HL-60/S4 treated with phorbol 12-myristate 13-acetate at 8.2 ng/mL for 4 days and 3 days (cell line): Measurements from ENCODE around the gene TBCE.
"Not testable (repeated sequence)": the region's sequence is repeated elsewhere in the genome, so short reads cannot be mapped to it uniquely, and the experiment has no call there.

Experiments used
- in situ Hi-C: fragments of 300-500 bp; cut with MboI; formaldehyde crosslinking; loops from 2 replicates; pipeline ENCODE4 v1.15.0; 2022; ENCODE audit warnings: low sequenced_read_pairs

Gene TBCE

GRCh38 chr1:235351898-235352297 is 15.3 kb upstream of the TBCE start:
- in situ Hi-C loops, result no loop called here

GRCh38 chr1:235357485-235358373 is 9.5 kb upstream of the TBCE start:
- in situ Hi-C loops, result no loop called here

GRCh38 chr1:235358899-235359298 is 8.3 kb upstream of the TBCE start:
- in situ Hi-C loops, result no loop called here

GRCh38 chr1:235364189-235364588 is 3.0 kb upstream of the TBCE start:
- in situ Hi-C loops, result not testable (repeated sequence)

DNA sequence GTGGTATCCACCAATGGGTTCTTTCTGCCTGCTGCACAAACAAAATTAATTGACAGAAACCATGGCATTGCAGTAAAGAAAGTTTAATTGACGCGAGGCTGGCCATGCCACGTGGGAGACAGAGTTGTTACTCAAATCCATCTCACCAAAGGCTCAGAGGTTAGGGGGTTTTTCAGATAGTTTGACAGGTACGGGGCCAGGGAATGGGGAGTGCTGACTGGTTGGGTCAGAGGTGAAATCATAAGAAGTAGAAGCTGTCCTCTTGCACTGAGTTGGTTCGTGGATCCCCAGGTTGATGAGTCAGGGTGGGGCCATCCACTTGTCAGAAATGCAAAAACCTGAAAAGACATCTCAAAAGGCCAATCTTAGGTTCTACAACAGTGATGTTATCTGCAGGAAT is 941 bp upstream of the TBCE start:
- in situ Hi-C loops, result no loop called here

- in situ Hi-C loops, result no loop called here
These were observed 1.2 kb downstream of the TBCE start for GRCh38 chr1:235368428-235368827.

DNA sequence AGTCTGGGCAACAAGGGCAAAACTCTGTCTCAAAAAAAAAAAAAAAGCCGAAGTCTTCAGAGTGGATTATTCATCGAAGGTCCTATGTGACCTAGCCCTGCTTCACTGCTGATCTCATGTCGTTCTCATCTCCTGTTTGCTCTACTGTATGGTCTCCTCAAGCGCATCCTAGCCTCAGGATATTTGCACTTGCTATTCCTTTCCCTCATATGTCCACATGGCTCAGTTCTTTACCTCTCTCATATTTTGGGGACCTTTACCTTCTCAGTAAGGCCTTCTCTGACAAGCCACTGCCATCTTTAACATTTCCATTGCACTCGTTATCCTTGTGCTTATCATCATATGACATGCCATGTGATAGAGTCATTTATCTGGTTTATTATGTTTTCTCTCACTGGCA is 2.6 kb downstream of the TBCE start:
- in situ Hi-C loops, result no loop called here

- in situ Hi-C loops, result no loop called here
These were observed 8.8 kb downstream of the TBCE start for GRCh38 chr1:235375919-235376605.

DNA sequence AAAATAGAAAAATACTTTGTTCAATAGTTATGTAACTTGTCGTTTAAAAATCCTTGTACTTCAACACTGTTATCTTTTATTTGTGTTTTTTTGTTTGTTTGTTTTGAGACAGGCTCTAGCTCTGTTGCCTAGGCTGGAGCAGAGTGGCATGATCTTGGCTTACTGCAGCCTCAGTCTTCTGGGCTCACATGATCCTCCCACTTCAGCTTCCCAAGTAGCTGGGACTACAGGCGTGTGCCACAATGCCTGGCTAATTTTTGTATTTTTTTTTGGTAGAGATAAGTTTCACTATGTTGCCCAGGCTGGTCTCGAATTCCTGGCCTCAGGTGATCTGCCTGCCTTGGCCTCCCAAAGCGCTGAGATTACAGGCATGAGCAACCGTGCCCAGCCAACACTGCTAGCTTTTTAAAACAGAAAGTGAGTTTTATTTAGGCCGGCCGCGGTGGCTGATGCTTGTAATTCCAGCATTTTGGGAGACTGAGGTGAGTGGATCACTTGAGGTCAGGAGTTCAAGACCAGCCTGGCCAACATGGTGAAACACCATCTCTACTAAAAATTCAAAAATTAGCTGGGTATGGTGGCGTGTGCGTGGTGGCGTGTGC is 11.0 kb downstream of the TBCE start:
- in situ Hi-C loops, result not testable (repeated sequence)

DNA sequence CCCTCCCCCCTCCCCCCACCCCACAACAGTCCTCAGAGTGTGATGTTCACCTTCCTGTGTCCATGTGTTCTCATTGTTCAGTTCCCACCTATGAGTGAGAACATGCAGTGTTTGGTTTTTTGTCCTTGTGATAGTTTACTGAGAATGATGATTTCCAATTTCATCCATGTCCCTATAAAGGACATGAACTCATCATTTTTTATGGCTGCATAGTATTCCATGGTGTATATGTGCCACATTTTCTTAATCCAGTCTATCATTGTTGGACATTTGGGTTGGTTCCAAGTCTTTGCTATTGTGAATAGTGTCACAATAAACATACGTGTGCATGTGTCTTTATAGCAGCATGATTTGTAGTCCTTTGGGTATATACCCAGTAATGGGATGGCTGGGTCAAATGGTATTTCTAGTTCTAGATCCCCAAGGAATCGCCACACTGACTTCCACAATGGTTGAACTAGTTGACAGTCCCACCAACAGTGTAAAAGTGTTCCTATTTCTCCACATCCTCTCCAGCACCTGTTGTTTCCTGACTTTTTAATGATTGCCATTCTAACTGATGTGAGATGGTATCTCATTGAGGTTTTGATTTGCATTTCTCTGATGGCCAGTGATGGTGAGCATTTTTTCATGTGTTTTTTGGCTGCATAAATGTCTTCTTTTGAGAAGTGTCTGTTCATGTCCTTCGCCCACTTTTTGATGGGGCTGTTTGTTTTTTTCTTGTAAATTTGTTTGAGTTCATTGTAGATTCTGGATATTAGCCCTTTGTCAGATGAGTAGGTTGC is 14.9 kb downstream of the TBCE start:
- in situ Hi-C loops, result not testable (repeated sequence)

DNA sequence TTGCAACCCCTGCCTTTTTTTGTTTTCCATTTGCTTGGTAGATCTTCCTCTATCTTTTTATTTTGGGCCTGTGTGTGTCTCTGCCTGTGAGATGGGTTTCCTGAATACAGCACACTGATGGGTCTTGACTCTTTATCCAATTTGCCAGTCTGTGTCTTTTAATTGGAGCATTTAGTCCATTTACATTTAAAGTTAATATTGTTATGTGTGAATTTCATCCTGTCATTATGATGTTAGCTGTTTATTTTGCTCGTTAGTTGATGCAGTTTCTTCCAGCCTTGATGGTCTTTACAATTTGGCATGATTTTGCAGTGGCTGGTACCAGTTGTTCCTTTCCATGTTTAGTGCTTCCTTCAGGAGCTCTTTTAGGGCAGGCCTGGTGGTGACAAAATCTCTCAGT is 18.4 kb downstream of the TBCE start:
- in situ Hi-C loops, result not testable (repeated sequence)

- in situ Hi-C loops, result no loop called here
These were observed 24.6 kb downstream of the TBCE start for GRCh38 chr1:235391874-235392273.

DNA sequence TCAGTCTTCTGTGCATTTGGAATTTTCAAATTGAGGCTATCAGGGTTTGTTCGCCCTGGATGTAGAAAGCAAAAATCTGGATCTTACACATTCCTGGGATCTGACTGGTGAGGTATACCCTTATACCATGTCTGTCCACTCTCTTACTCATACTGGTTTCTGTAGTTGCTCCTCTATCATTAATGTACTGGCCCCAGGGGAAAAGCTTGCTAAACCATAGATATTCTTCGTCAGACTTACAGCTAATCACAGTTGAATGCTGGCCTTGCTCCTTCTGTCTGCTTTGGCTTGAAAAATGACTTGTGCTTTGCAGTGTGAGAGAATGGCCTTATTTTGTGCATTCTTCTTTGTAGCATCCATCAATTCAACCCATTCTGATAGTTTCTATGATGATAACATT is 30.5 kb downstream of the TBCE start:
- in situ Hi-C loops, result no loop called here

DNA sequence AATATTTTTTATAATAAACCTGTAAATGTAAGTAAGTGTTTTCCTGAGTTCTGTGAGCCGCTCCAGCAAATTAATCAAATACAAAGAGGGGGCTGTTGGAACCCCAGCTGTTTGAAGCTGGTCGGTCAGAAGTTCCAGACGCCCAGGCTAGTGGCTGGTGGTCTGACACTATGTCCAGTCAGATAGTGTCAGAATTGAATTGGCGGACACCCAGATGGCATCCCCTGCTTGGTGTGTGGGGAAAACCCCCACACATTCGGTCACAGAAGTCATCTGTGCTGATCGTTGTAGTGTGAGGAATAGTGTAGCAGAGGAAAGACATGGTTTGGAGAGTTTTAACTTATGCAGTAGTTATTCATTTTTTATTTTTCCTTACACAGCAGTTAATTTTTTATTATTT is 32.4 kb downstream of the TBCE start:
- in situ Hi-C loops, result loop anchor here (25.0 kb wide), 1 partner anchor 162 kb away; no protein-coding TSS in a partner anchor

- in situ Hi-C loops, result loop anchor here (25.0 kb wide), 1 partner anchor 164 kb away; no protein-coding TSS in a partner anchor
These were observed 34.0 kb downstream of the TBCE start for GRCh38 chr1:235401251-235401650.

- in situ Hi-C loops, result loop anchor here (25.0 kb wide), 1 partner anchor 165 kb away; no protein-coding TSS in a partner anchor
These were observed 35.4 kb downstream of the TBCE start for GRCh38 chr1:235402457-235403200.

DNA sequence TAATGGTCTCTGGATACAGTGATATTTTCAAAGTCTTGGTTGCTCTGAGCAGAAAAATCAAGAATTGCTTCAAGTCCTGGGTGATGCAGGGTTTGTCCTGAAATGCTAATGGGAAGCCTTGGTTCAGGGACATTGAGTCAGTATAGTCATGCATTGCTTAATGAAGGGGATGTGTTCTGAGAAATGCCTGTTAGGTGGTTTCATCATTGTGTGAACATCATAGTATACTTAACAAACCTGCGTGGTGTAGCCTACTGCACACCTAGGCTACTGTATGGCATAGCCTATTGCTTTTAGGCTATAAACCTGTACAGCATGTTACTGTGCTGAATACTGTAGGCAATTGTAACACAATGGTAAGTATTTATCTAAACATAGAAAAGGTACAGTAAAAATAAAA is 36.4 kb downstream of the TBCE start:
- in situ Hi-C loops, result loop anchor here (25.0 kb wide), 1 partner anchor 166 kb away; no protein-coding TSS in a partner anchor

GRCh38 chr1:235404190-235404589 is 37.0 kb downstream of the TBCE start:
- in situ Hi-C loops, result loop anchor here (25.0 kb wide), 1 partner anchor 167 kb away; no protein-coding TSS in a partner anchor

DNA sequence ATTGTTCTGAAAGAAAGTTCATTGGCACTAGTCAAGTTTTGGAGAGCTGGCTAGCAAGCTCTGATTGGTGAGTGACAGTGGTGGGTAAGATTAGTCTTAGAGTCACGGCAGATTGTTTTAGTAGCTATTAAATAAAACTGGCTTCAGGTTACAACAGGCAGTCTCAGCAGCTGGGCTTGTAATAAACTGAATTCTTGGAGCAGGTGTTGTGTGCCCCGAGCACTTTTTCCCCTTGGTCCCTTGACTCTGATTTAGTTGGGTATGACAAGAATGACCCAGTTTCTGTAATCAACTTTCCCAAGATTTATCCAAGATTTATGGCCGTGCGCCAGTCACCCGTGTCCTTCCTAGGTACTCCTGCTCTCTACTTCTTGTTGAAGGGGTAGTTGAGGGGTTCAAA is 40.2 kb downstream of the TBCE start:
- in situ Hi-C loops, result loop anchor here (25.0 kb wide), 1 partner anchor 170 kb away; no protein-coding TSS in a partner anchor

GRCh38 chr1:235408503-235408960 is 41.3 kb downstream of the TBCE start:
- in situ Hi-C loops, result loop anchor here (25.0 kb wide), 1 partner anchor 171 kb away; no protein-coding TSS in a partner anchor
